K562 (cell line): ENCODE results near the gene FUBP3. TPM values are rescaled to one million over a fixed set of nuclear protein-coding genes. Genes with fewer than 3 reads are reported as not detected.

Source experiments
- ATAC-seq: fragments of 200-7000 bp; cut with Tn5 transposase; 3 replicates; pipeline ENCODE4 v1.9.1; 2020; ENCODE audit warnings: moderate library complexity
- BruUV-seq: library from RNA; stranded (reverse); fragments of 400-500 nt; replicated peaks from 2 replicates; lab custom pipeline; 2021; lab: Mats Ljungman, UMichigan
- CTCF ChIA-PET: fragments of 300-600 bp; formaldehyde crosslinking; extraction: SDS; loops from one replicate; lab custom pipeline; 2021; ENCODE audit warnings: low intra/inter-chr PET ratio; lab: Yijun Ruan, JAX
- POLR2A ChIA-PET: fragments of 300-600, 350-650 bp; sonication (Branson Sonifier 250); formaldehyde crosslinking; extraction: SDS; loops from one replicate; lab custom pipeline; 2021; ENCODE audit warnings: antibody characterized with exemption, inconsistent platforms; lab: Yijun Ruan, JAX
- DNase-seq, 4 experiments: peaks; one replicate each; pipeline versions ENCODE4 v3.0.0 to v3.0.0-alpha.2; 2011 to 2018; ENCODE audit warnings: low spot score in 3 of 4, mixed read lengths in 3 of 4; ENCODE audit errors: extremely low read depth in 1 of 4
- FAIRE-seq: peaks from 2 replicates; lab custom pipeline; 2011; peaks lifted over from hg19 to GRCh38; lab: Jason Lieb, UNC
- H2AFZ ChIP-seq: 2 replicates; pipeline ENCODE4 v1.6.0; 2011; ENCODE audit warnings: low read depth, low read length, control low read depth, inconsistent platforms
- H3K27ac ChIP-seq: fragments of 200-600 bp; 3 replicates; pipeline ENCODE4 v1.8.0; 2011; ENCODE audit warnings: low read depth, mild to moderate bottlenecking, control low read depth, inconsistent platforms, low read length, moderate library complexity, mixed read lengths; ENCODE audit errors: extremely low read depth
- H3K27me3 ChIP-seq, 2 experiments: fragments of 300-600 bp in 1 of 2; 2 replicates in 1 of 2; 3 replicates in 1 of 2; pipeline versions ENCODE4 v1.6.0 to v1.8.0; 2011; ENCODE audit warnings: inconsistent platforms in 2 of 2, low read length in 2 of 2, mild to moderate bottlenecking in 1 of 2, mixed read lengths in 1 of 2, moderate library complexity in 1 of 2; ENCODE audit not compliant: control insufficient read depth in 2 of 2, insufficient read depth in 2 of 2
- H3K36me3 ChIP-seq: fragments of 300-600 bp; 3 replicates; pipeline ENCODE4 v1.8.0; 2011; ENCODE audit warnings: mild to moderate bottlenecking, low read length, inconsistent platforms; ENCODE audit not compliant: control insufficient read depth, insufficient read depth
- H3K4me1 ChIP-seq, 2 experiments: fragments of 200-600 bp in 1 of 2; replicated peaks in 1 of 2; 2 replicates in 1 of 2; 3 replicates in 1 of 2; pipeline versions ENCODE4 v1.5.1 to v1.8.0; 2011; ENCODE audit warnings: inconsistent platforms in 2 of 2, low read length in 2 of 2, mild to moderate bottlenecking in 1 of 2, mixed read lengths in 1 of 2, moderate library complexity in 1 of 2; ENCODE audit not compliant: control insufficient read depth in 2 of 2, insufficient read depth in 2 of 2
- H3K4me2 ChIP-seq: 2 replicates; pipeline ENCODE4 v1.6.1; 2011; ENCODE audit warnings: low read length, control low read depth, inconsistent platforms, mixed read lengths; ENCODE audit not compliant: insufficient read depth
- H3K4me3 ChIP-seq: fragments of 200-600 bp; sonication (generic), shearing (Covaris generic); 2 replicates; pipeline ENCODE4 v1.5.1; 2016; ENCODE audit warnings: control low read depth, inconsistent platforms
- H3K79me2 ChIP-seq: fragments of 200-600 bp; 3 replicates; pipeline ENCODE4 v1.8.0; 2011; ENCODE audit warnings: low read length, inconsistent platforms; ENCODE audit not compliant: control insufficient read depth, insufficient read depth
- H3K9ac ChIP-seq, 2 experiments: 2 replicates each; pipeline versions ENCODE4 v1.6.0 to v1.6.1; 2011; ENCODE audit warnings: low read depth in 2 of 2, low read length in 2 of 2, control low read depth in 1 of 2, inconsistent platforms in 1 of 2, mild to moderate bottlenecking in 1 of 2, mixed read lengths in 1 of 2; ENCODE audit not compliant: insufficient read depth in 1 of 2
- H3K9me1 ChIP-seq: one replicate; pipeline ENCODE4 v1.6.0; 2011; ENCODE audit warnings: inconsistent platforms, mild to moderate bottlenecking, low read length, moderate library complexity; ENCODE audit not compliant: control insufficient read depth, insufficient read depth
- H3K9me3 ChIP-seq: replicated peaks from 2 replicates; pipeline ENCODE4 v1.5.1; 2011; ENCODE audit warnings: low read depth, low read length, inconsistent platforms; ENCODE audit not compliant: control insufficient read depth, insufficient read depth
- H4K20me1 ChIP-seq: replicated peaks from 2 replicates; pipeline ENCODE4 v1.6.1; 2011; ENCODE audit warnings: low read length, inconsistent platforms, mixed read lengths; ENCODE audit not compliant: control insufficient read depth, insufficient read depth
- E2F8 ChIP-seq: fragments of 450-650 bp; IDR thresholded peaks from 2 replicates; pipeline ENCODE4 v1.7.1; 2018; ENCODE audit warnings: mild to moderate bottlenecking, low read depth; ENCODE audit not compliant: partially characterized antibody
- PHF20 ChIP-seq: fragments of 450-650 bp; IDR thresholded peaks from 2 replicates; pipeline ENCODE4 v1.6.1; 2018; ENCODE audit not compliant: partially characterized antibody
- ZNF318 ChIP-seq, 2 experiments: fragments of 450-650 bp; IDR thresholded peaks; 2 replicates each; pipeline ENCODE4 v1.6.1; 2016; ENCODE audit warnings: mild to moderate bottlenecking in 2 of 2, borderline replicate concordance in 1 of 2, low read depth in 1 of 2, moderate library complexity in 1 of 2
- ZNF778 ChIP-seq: fragments of 450-650 bp; formaldehyde crosslinking; IDR thresholded peaks from 2 replicates; pipeline ENCODE4 v1.4.0; 2020; ENCODE audit warnings: mild to moderate bottlenecking, moderate library complexity
- WGBS: fragments of 100-300 bp; shearing (Covaris generic); methylation state at CpG from one replicate; pipeline ENCODE4 v1.1.6; 2016; ENCODE audit warnings: low coverage, mixed read lengths; ENCODE audit not compliant: insufficient coverage; ENCODE audit errors: missing lambda C conversion rate; 5-methylcytosine and 5-hydroxymethylcytosine counted together
- in situ Hi-C: fragments of 300-500 bp; cut with MboI; formaldehyde crosslinking; loops from 4 replicates; pipeline ENCODE4 v1.15.0; 2018; ENCODE audit warnings: inconsistent platforms, mixed read lengths
- intact Hi-C: fragments of 100-400 bp; cut with micrococcal nuclease; formaldehyde crosslinking; loops from 2 replicates; pipeline ENCODE4 v1.14.2; 2022
- polyA plus RNA-seq, 8 experiments: library from polyadenylated mRNA; depleted of rRNA in 4 of 8; stranded (reverse) in 5 of 8; unstranded in 3 of 8; fragments of >200 nt; fragmentation: Nextera tagmentation in 2 of 8; fragmentation: Illumina TruSeq in 1 of 8; extraction: Ambion mirVana in 2 of 8; extraction: Trizol in 1 of 8; gene quantifications; 2 replicates each; pipeline versions ENCODE4 v1.2.1 to v1.2.3, GENCODE V29; 2011 to 2014; ENCODE audit warnings: inconsistent platforms in 1 of 8, missing spikeins in 1 of 8
- total RNA-seq, 7 experiments: library from RNA; depleted of rRNA in 6 of 7; stranded (reverse); fragments of >200 nt in 6 of 7; fragmentation: Illumina TruSeq in 2 of 7; extraction: Trizol in 2 of 7; gene quantifications; 2 replicates each; pipeline versions ENCODE4 v1.2.1 to v1.2.3, GENCODE V29; 2011 to 2021; ENCODE audit warnings: low replicate concordance in 1 of 7

FUBP3 gene
- total and polyA plus RNA-seq, 9 of the 15 experiments (the other 6 are each of a cell fraction or from before 2014, with no cell fraction given) = 3.0 to 64.0 (median 48.1) TPM

GRCh38 chr9:130543368-130543767, 36.0 kb upstream of the FUBP3 start:
- H2AFZ ChIP-seq = peak overlapping the region; percentile 5; the same call in 1 of the 2 replicates
- no peaks in the 10 kb centered on the region for H3K9me1 ChIP-seq
- ChIA-PET POLR2A (no interaction called here), CTCF (no interaction called here)
- 68% methylated on average over 8 of the region's 8 CpGs for WGBS
- ATAC-seq (no peak), FAIRE-seq (no peak), DNase-seq (no peak)
- no peak overlapping the region for H3K27ac ChIP-seq
- H3K4me1 ChIP-seq = peaks cover 10 to 34% of the 10 kb centered on the region in 2 experiments; a peak in 4 of 5 replicates
- no TSS peak for BruUV-seq
- H4K20me1 ChIP-seq = no peaks in the 10 kb centered on the region
- H3K4me2 ChIP-seq = no peak overlapping the region
- no peaks in the 10 kb centered on the region for H3K36me3 ChIP-seq
- in situ Hi-C loops = no loop called here
- H3K9me3 ChIP-seq = no peaks in the 10 kb centered on the region
- TF ChIP-seq ZNF318 (IDR thresholded peaks at IDR 0.05; ENCODE audit: borderline replicate concordance in 1 of 2, low read depth in 1 of 2) = no peak
- no peak for TF ChIP-seq PHF20
- no peak for TF ChIP-seq ZNF778 (CRISPR knock-in tag)
- TF ChIP-seq E2F8 = no peak
- peak overlapping the region in 1 of 2 experiments; percentile 83; a peak in 2 of 4 replicates for H3K9ac ChIP-seq
- H3K4me3 ChIP-seq = no peak overlapping the region
- intact Hi-C loops = no loop called here
- H3K27me3 ChIP-seq = no peaks in the 10 kb centered on the region
- H3K79me2 ChIP-seq = no peaks in the 10 kb centered on the region
